Measurements from ENCODE around the gene ASAP2.

ASAP2 gene

DNA sequence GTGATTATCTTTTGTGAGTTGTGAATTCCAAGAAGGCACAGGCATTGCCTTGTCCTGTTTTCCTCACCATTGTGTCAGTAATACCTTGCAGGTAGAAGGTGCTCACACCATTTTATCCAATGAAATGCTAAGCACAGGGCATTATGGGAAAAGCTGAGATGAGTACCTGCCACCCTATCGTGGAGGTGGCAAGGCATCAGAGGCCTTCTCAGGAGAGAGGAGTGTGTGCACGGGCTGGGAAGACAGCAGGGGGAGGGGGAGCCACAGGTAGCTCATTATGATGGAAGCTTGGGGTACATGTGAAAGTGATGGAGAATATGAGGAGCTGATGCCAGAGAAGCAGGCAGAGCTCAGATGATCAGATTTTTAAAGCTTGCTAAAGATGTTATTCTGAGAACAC lies 69.5 kb downstream of the ASAP2 start:
- Histone ChIP-seq H3K9me2 (replicated peaks; ENCODE audit: low read depth, low read length) (no peaks in the 10 kb centered on the region), H3K9ac (ENCODE audit: low read depth, low read length, poor library complexity, severe bottlenecking) (no peak overlapping the region), H2AFZ (ENCODE audit: low read length) (no peak overlapping the region), H3K27me3 (ENCODE audit: insufficient read depth, low read length, poor library complexity, severe bottlenecking) (no peaks in the 10 kb centered on the region), H3F3A (ENCODE audit: low read depth) (no peaks in the 10 kb centered on the region), H3K79me2 (ENCODE audit: insufficient read depth, low read length) (peaks cover 44% of the 10 kb centered on the region; the same call in 1 of the 2 replicates), H3K9me3 (ENCODE audit: insufficient read depth, low read depth, low read length) (no peaks in the 10 kb centered on the region), H3K36me3 (ENCODE audit: insufficient read depth, low read length) (peaks cover 4% of the 10 kb centered on the region; the same call in 1 of the 2 replicates), H3K4me3 (ENCODE audit: low read length, poor library complexity, severe bottlenecking) (no peak overlapping the region), H3K4me1 (ENCODE audit: insufficient read depth, low read length, poor library complexity, severe bottlenecking) (peaks cover 17% of the 10 kb centered on the region), H4K20me1 (ENCODE audit: insufficient read depth, low read length, poor library complexity, severe bottlenecking) (no peaks in the 10 kb centered on the region), H3K4me2 (ENCODE audit: low read depth, low read length, poor library complexity, severe bottlenecking) (no peak overlapping the region)
- TF ChIP-seq EZH2phosphoT487 (IDR thresholded peaks at IDR 0.05; ENCODE audit: borderline replicate concordance), result no peak
- TF ChIP-seq, protein P1, sequence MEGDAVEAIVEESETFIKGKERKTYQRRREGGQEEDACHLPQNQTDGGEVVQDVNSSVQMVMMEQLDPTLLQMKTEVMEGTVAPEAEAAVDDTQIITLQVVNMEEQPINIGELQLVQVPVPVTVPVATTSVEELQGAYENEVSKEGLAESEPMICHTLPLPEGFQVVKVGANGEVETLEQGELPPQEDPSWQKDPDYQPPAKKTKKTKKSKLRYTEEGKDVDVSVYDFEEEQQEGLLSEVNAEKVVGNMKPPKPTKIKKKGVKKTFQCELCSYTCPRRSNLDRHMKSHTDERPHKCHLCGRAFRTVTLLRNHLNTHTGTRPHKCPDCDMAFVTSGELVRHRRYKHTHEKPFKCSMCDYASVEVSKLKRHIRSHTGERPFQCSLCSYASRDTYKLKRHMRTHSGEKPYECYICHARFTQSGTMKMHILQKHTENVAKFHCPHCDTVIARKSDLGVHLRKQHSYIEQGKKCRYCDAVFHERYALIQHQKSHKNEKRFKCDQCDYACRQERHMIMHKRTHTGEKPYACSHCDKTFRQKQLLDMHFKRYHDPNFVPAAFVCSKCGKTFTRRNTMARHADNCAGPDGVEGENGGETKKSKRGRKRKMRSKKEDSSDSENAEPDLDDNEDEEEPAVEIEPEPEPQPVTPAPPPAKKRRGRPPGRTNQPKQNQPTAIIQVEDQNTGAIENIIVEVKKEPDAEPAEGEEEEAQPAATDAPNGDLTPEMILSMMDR (conservative IDR thresholded peaks at IDR 0.05; ENCODE audit: low read length), result no peak

DNA sequence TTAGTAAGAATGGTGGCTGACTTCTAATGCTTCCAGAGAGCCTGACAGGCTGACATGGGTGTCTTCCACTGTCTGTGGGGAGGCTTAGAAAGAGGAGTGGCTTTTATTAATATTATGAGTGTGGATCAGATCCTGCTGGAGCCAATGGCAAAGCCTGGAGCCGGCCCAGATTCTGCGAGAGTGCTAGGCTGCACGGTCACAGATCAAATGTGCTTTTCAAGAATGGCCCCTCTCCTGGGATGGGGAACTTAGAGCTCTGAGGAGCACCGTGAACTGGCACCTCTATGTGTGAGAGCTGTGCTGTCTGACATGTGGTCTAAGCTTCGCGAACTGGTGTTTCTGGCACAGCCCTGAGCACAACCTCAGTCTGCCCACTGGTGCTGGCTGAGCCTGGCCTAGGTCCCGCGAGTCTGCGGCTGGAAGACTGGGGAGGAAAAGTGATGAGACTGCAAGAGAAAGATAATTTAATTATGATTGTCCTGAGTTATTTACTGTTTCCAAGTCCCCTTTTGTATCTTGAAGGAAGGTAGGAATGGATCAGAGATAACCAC lies 70.4 kb downstream of the ASAP2 start:
- Histone ChIP-seq H3F3A (ENCODE audit: low read depth) (no peaks in the 10 kb centered on the region), H3K9me3 (ENCODE audit: insufficient read depth, low read depth, low read length) (no peaks in the 10 kb centered on the region), H3K4me3 (ENCODE audit: low read length, poor library complexity, severe bottlenecking) (no peak overlapping the region), H3K4me1 (ENCODE audit: insufficient read depth, low read length, poor library complexity, severe bottlenecking) (peaks cover 17% of the 10 kb centered on the region), H3K9ac (ENCODE audit: low read depth, low read length, poor library complexity, severe bottlenecking) (no peak overlapping the region), H3K27me3 (ENCODE audit: insufficient read depth, low read length, poor library complexity, severe bottlenecking) (no peaks in the 10 kb centered on the region), H4K20me1 (ENCODE audit: insufficient read depth, low read length, poor library complexity, severe bottlenecking) (no peaks in the 10 kb centered on the region), H3K36me3 (ENCODE audit: insufficient read depth, low read length) (peaks cover 10% of the 10 kb centered on the region; the same call in 1 of the 2 replicates), H3K9me2 (replicated peaks; ENCODE audit: low read depth, low read length) (no peaks in the 10 kb centered on the region), H3K79me2 (ENCODE audit: insufficient read depth, low read length) (peaks cover 42% of the 10 kb centered on the region; the same call in 1 of the 2 replicates), H2AFZ (ENCODE audit: low read length) (no peak overlapping the region), H3K4me2 (ENCODE audit: low read depth, low read length, poor library complexity, severe bottlenecking) (no peak overlapping the region)
- TF ChIP-seq EZH2phosphoT487 (IDR thresholded peaks at IDR 0.05; ENCODE audit: borderline replicate concordance), result no peak
- TF ChIP-seq, protein P1 (conservative IDR thresholded peaks at IDR 0.05; ENCODE audit: low read length), result no peak

- no peaks in the 10 kb centered on the region for H3K9me2 ChIP-seq (replicated peaks; ENCODE audit: low read depth, low read length)
- peaks cover 10% of the 10 kb centered on the region; the same call in 1 of the 2 replicates for H3K36me3 ChIP-seq (ENCODE audit: insufficient read depth, low read length)
- no peaks in the 10 kb centered on the region for H3F3A ChIP-seq (ENCODE audit: low read depth)
- peaks cover 32% of the 10 kb centered on the region; the same call in 1 of the 2 replicates for H3K79me2 ChIP-seq (ENCODE audit: insufficient read depth, low read length)
- no peak overlapping the region for H2AFZ ChIP-seq (ENCODE audit: low read length)
- no peak overlapping the region for H3K9ac ChIP-seq (ENCODE audit: low read depth, low read length, poor library complexity, severe bottlenecking)
- no peaks in the 10 kb centered on the region for H4K20me1 ChIP-seq (ENCODE audit: insufficient read depth, low read length, poor library complexity, severe bottlenecking)
- H3K9me3 ChIP-seq (ENCODE audit: insufficient read depth, low read depth, low read length), result no peaks in the 10 kb centered on the region
- TF ChIP-seq EZH2phosphoT487 (IDR thresholded peaks at IDR 0.05; ENCODE audit: borderline replicate concordance), result no peak
- TF ChIP-seq, protein P1 (conservative IDR thresholded peaks at IDR 0.05; ENCODE audit: low read length), result no peak; the same call in 1 of the 2 replicates
- no peak overlapping the region for H3K4me2 ChIP-seq (ENCODE audit: low read depth, low read length, poor library complexity, severe bottlenecking)
- no peaks in the 10 kb centered on the region for H3K27me3 ChIP-seq (ENCODE audit: insufficient read depth, low read length, poor library complexity, severe bottlenecking)
- no peak overlapping the region for H3K4me3 ChIP-seq (ENCODE audit: low read length, poor library complexity, severe bottlenecking)
- H3K4me1 ChIP-seq (ENCODE audit: insufficient read depth, low read length, poor library complexity, severe bottlenecking), result peaks cover 16% of the 10 kb centered on the region
These were observed 71.8 kb downstream of the ASAP2 start for GRCh38 chr2:9278439-9278838.
